ENCODE data around the gene MARCKSL1. TPM values are rescaled to one million over a fixed set of nuclear protein-coding genes. Genes with fewer than 3 reads are reported as not detected.
"Not testable (repeated sequence)": the region's sequence is repeated elsewhere in the genome, so short reads cannot be mapped to it uniquely, and the experiment has no call there.

MARCKSL1 gene
- total RNA-seq, 1 donor from 2014 or later: 28.4 TPM

- intact Hi-C loops (cut with micrococcal nuclease): no loop called here
Measured at GRCh38 chr1:32334274-32334861, 1.7 kb downstream of the MARCKSL1 start.

GRCh38 chr1:32333251-32333963 lies 2.6 kb downstream of the MARCKSL1 start:
- intact Hi-C loops (cut with micrococcal nuclease): no loop called here

- intact Hi-C loops (cut with micrococcal nuclease): no loop called here
Measured at GRCh38 chr1:32332290-32333079, 3.5 kb downstream of the MARCKSL1 start.

GRCh38 chr1:32331549-32331948 lies 4.5 kb downstream of the MARCKSL1 start:
- intact Hi-C loops (cut with micrococcal nuclease): no loop called here

- intact Hi-C loops (cut with micrococcal nuclease): no loop called here
Measured at GRCh38 chr1:32330558-32331151, 5.4 kb downstream of the MARCKSL1 start.

- intact Hi-C loops (cut with micrococcal nuclease): no loop called here
Measured at GRCh38 chr1:32329931-32330466, 6.0 kb downstream of the MARCKSL1 start.

GRCh38 chr1:32327204-32327603 lies 8.8 kb downstream of the MARCKSL1 start:
- intact Hi-C loops (cut with micrococcal nuclease): no loop called here

GRCh38 chr1:32321712-32322291 lies 14.2 kb downstream of the MARCKSL1 start:
- intact Hi-C loops (cut with micrococcal nuclease): no loop called here

- intact Hi-C loops (cut with micrococcal nuclease): no loop called here
Measured at GRCh38 chr1:32318127-32318869, 17.7 kb downstream of the MARCKSL1 start.

- intact Hi-C loops (cut with micrococcal nuclease): no loop called here
Measured at GRCh38 chr1:32316903-32317277, 19.1 kb downstream of the MARCKSL1 start.

- intact Hi-C loops (cut with micrococcal nuclease): no loop called here
Measured at GRCh38 chr1:32311709-32312393, 24.2 kb downstream of the MARCKSL1 start.

GRCh38 chr1:32309960-32310359 lies 26.1 kb downstream of the MARCKSL1 start:
- intact Hi-C loops (cut with micrococcal nuclease): no loop called here

- intact Hi-C loops (cut with micrococcal nuclease): no loop called here
Measured at GRCh38 chr1:32307324-32307723, 28.7 kb downstream of the MARCKSL1 start.

GRCh38 chr1:32305310-32305709 lies 30.7 kb downstream of the MARCKSL1 start:
- intact Hi-C loops (cut with micrococcal nuclease): no loop called here

- intact Hi-C loops (cut with micrococcal nuclease): no loop called here
Measured at GRCh38 chr1:32303997-32304622, 31.9 kb downstream of the MARCKSL1 start.

- intact Hi-C loops (cut with micrococcal nuclease): no loop called here
Measured at GRCh38 chr1:32303358-32303757, 32.7 kb downstream of the MARCKSL1 start.

- intact Hi-C loops (cut with micrococcal nuclease): no loop called here
Measured at GRCh38 chr1:32299327-32299726, 36.7 kb downstream of the MARCKSL1 start.

GRCh38 chr1:32298211-32298610 lies 37.8 kb downstream of the MARCKSL1 start:
- intact Hi-C loops (cut with micrococcal nuclease): not testable (repeated sequence)

Data from T-helper 2 cell treated with Interferon-gamma antibody and Interleukin-4, amounts not matched to agents 100 ng/mL and 5 ng/mL, for 36 hours (primary cell).